Measurements from ENCODE around the gene NDUFB7. TPM values are rescaled to one million over a fixed set of nuclear protein-coding genes. Genes with fewer than 3 reads are reported as not detected.
"Not testable (repeated sequence)": the region's sequence is repeated elsewhere in the genome, so short reads cannot be mapped to it uniquely, and the experiment has no call there.

The NDUFB7 gene
- total RNA-seq, 1 experiment from 2014 or later, result 343 TPM

- Histone ChIP-seq H3K36me3 (replicated peaks; ENCODE audit: control insufficient read depth, insufficient read depth, low read length) (no peaks in the 10 kb centered on the region), H3K27me3 (ENCODE audit: control insufficient read depth, insufficient read depth, low read length) (no peaks in the 10 kb centered on the region), H3K4me3 (ENCODE audit: insufficient read depth, low read depth, low read length) (no peak overlapping the region)
- peak; percentile 41 for DNase-seq
Measured at GRCh38 chr19:14553042-14553938, 18.6 kb downstream of the NDUFB7 start.

GRCh38 chr19:14552006-14552360 is 19.9 kb downstream of the NDUFB7 start:
- not testable (repeated sequence) for H3K36me3 ChIP-seq (replicated peaks; ENCODE audit: control insufficient read depth, insufficient read depth, low read length); DNase-seq; H3K27me3 ChIP-seq (ENCODE audit: control insufficient read depth, insufficient read depth, low read length); H3K4me3 ChIP-seq (ENCODE audit: insufficient read depth, low read depth, low read length)

DNA sequence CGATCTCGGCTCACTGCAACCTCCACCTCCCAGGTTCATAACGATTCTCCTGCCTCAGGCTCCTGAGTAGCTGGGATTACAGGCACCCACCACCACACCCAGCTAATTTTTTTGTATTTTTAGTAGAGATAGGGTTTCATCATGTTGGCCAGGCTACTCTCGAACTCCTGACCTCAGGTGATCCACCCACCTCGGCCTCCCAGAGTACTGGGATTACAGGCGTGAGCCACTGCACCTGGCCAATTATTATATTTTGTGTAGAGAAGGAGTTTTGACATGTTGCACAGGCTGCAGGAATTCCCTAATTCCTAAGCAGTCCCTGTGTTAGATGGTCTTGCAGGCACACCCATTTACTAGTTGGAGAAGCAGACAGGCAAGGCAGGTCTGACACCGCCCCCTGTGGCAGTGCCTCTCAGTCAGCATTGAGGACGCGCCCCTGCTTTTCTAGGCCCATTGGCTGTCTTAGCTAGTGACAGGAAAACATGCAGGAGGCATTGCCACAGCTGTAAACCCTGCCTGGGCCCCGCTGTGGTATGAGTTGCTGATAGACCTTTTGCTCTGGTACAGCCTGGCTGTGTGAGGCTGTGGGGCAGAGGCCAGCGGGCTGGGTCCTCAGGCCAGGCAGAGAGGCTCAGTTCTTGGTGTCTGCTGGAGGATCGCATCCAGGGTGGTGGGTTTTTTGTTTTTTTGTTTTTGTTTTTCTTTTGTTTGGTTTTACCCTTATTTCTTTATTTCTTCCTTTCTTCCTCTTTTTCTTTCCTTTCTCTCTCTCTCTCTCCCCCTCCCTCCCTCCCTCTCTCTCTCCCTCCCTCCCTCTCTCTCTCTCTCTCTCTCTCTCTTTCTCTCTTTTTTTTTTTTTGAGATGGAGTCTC is 20.5 kb downstream of the NDUFB7 start:
- H3K36me3 ChIP-seq (replicated peaks; ENCODE audit: control insufficient read depth, insufficient read depth, low read length); H3K4me3 ChIP-seq (ENCODE audit: insufficient read depth, low read depth, low read length); H3K27me3 ChIP-seq (ENCODE audit: control insufficient read depth, insufficient read depth, low read length): not testable (repeated sequence)
- peak; percentile 88 for DNase-seq

DNA sequence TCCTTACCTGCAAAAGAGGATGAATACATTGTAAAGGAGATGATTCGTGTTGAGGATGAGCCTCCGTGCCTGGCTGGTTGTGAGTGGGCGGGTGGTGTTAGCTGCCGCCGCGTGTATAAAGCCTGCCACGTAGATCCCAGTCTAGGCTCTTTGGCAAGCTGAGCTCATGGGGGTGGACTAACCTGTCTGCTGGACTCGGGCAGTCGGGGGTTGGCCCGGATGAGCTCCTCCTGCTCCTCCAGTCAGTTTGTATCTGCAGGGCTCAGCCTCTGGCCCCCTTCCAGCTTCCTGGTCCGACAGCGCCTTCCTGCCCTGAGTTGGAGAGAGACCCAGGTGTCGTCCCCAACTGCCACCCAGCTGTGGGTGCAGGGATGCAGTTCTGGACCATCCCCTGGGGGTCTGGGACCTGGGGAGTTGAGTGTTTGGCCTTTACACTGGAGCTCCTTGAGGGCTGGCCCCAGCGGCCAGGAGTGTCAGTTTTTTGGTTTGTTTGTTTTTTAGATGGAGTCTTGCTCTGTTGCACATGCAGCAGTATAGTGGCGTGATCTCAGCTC is 21.6 kb downstream of the NDUFB7 start:
- Histone ChIP-seq H3K27me3 (ENCODE audit: control insufficient read depth, insufficient read depth, low read length) (no peaks in the 10 kb centered on the region), H3K36me3 (replicated peaks; ENCODE audit: control insufficient read depth, insufficient read depth, low read length) (no peaks in the 10 kb centered on the region; the same call in 1 of the 2 replicates), H3K4me3 (ENCODE audit: insufficient read depth, low read depth, low read length) (no peak overlapping the region)
- peak; percentile 29 for DNase-seq

GRCh38 chr19:14545716-14546082 is 26.2 kb downstream of the NDUFB7 start:
- H3K36me3 ChIP-seq (replicated peaks; ENCODE audit: control insufficient read depth, insufficient read depth, low read length), result no peaks in the 10 kb centered on the region; the same call in 1 of the 2 replicates
- DNase-seq, result no peak
- H3K27me3 ChIP-seq (ENCODE audit: control insufficient read depth, insufficient read depth, low read length), result no peaks in the 10 kb centered on the region
- H3K4me3 ChIP-seq (ENCODE audit: insufficient read depth, low read depth, low read length), result no peak overlapping the region

- Histone ChIP-seq H3K36me3 (replicated peaks; ENCODE audit: control insufficient read depth, insufficient read depth, low read length) (no peaks in the 10 kb centered on the region; the same call in 1 of the 2 replicates), H3K4me3 (ENCODE audit: insufficient read depth, low read depth, low read length) (no peak overlapping the region), H3K27me3 (ENCODE audit: control insufficient read depth, insufficient read depth, low read length) (no peaks in the 10 kb centered on the region)
- DNase-seq, result peak; percentile 22
Measured at GRCh38 chr19:14544977-14545715, 26.7 kb downstream of the NDUFB7 start.

DNA sequence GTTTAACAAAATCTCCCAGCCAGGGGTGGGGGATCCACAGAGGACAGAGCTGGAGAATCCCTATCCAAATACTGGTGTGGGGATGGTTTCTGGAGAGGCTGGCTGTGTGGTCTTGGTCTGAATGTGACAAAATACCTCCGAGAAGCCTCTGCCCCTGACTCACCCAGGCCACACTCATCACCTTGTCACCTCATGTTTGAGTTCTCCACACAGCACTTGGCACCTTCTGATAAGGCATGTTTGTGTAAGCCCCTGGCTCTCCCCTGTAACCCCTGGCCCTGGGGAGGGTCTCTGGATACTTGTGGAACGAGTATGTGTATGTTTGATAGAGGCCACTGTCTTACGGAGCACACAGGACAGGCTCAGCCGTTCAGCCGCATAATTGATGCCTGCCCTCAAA is 27.8 kb downstream of the NDUFB7 start:
- no peaks in the 10 kb centered on the region for H3K27me3 ChIP-seq (ENCODE audit: control insufficient read depth, insufficient read depth, low read length)
- H3K4me3 ChIP-seq (ENCODE audit: insufficient read depth, low read depth, low read length), result no peak overlapping the region
- H3K36me3 ChIP-seq (replicated peaks; ENCODE audit: control insufficient read depth, insufficient read depth, low read length), result peaks cover 2% of the 10 kb centered on the region
- no peak for DNase-seq

DNA sequence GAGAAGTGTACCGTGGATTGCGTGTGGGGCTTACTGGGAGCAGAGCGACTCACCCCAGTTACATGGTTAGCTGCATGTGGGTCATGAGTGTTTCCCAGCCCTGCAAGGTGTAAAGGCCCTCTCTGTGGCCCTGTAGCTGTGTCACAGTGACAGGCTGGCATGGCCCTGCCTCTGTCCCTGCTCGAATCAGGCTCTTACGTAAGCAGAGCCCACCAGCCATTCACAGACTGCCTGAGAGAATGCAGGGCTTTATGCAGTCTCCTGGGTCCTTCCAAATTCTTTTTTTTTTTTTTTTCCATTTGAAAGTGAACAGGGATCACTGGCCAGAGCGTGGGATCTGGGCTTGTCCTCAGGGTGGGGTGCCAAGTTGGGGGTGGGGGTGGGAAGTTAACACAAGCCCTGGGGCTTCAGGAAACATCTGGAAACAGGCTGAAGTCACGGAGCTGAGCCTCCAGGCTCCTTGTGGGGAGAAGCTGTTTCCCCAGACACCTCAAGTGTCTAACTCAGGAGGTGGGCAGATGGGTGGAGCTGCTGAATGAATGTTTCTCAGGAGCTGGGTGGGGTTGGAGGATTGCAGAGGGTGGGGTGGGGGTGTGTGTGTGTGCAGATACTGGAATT is 29.0 kb downstream of the NDUFB7 start:
- peak; percentile 42 for DNase-seq
- Histone ChIP-seq H3K27me3 (ENCODE audit: control insufficient read depth, insufficient read depth, low read length) (no peaks in the 10 kb centered on the region), H3K36me3 (replicated peaks; ENCODE audit: control insufficient read depth, insufficient read depth, low read length) (peaks cover 2% of the 10 kb centered on the region), H3K4me3 (ENCODE audit: insufficient read depth, low read depth, low read length) (no peak overlapping the region)

DNA sequence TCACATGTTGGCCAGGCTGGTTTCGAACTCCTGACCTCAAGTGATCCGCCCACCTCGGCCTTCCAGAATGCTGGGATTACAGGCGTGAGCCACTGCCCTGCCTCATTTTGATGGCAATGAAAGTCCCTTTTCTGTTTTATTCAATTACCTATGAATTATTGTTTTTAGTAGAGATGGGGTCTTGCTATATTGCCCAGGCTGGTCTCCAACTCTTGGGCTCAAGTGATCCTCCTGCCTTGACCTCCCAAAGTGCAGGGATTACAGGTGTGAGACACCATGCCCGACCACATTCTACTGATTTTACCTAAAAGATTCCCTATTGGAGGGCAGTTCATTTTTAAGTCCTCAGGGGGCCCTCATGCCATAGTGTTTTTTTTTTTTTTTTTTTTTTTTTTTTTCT is 29.9 kb downstream of the NDUFB7 start:
- not testable (repeated sequence) for DNase-seq; H3K27me3 ChIP-seq (ENCODE audit: control insufficient read depth, insufficient read depth, low read length); H3K36me3 ChIP-seq (replicated peaks; ENCODE audit: control insufficient read depth, insufficient read depth, low read length); H3K4me3 ChIP-seq (ENCODE audit: insufficient read depth, low read depth, low read length)

- H3K4me3 ChIP-seq (ENCODE audit: insufficient read depth, low read depth, low read length), result no peak overlapping the region
- no peaks in the 10 kb centered on the region for H3K27me3 ChIP-seq (ENCODE audit: control insufficient read depth, insufficient read depth, low read length)
- H3K36me3 ChIP-seq (replicated peaks; ENCODE audit: control insufficient read depth, insufficient read depth, low read length), result peaks cover 2% of the 10 kb centered on the region
- DNase-seq, result no peak
Measured at GRCh38 chr19:14540741-14541525, 30.9 kb downstream of the NDUFB7 start.

GRCh38 chr19:14536926-14537692 is 34.8 kb downstream of the NDUFB7 start:
- Histone ChIP-seq H3K27me3 (ENCODE audit: control insufficient read depth, insufficient read depth, low read length) (no peaks in the 10 kb centered on the region), H3K36me3 (replicated peaks; ENCODE audit: control insufficient read depth, insufficient read depth, low read length) (peaks cover 3% of the 10 kb centered on the region; the same call in 1 of the 2 replicates), H3K4me3 (ENCODE audit: insufficient read depth, low read depth, low read length) (peak overlapping the region; percentile 16; the same call in 1 of the 2 replicates)
- DNase-seq, result peak; percentile 99

DNA sequence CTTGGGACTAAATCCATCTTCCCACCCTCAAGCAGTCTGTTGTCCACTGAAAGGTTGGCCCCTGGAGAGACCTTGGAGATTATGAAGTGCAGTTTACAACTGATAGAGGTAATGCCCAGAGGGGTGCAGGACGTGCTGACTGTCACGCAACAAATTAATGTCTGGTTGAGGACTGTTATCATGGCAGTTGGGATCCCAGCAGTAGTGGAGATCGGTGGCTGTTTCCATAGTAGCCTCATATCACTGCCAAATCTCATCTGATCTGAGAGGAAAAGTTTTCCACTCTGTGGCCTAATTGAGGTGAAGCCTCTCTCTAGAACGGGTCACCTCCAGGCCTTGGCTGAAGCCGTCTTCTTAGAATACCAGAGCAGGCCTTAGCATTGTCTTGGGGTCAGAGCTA is 38.4 kb downstream of the NDUFB7 start:
- no peak for DNase-seq
- H3K4me3 ChIP-seq (ENCODE audit: insufficient read depth, low read depth, low read length), result no peak overlapping the region
- peaks cover 2% of the 10 kb centered on the region; the same call in 1 of the 2 replicates for H3K36me3 ChIP-seq (replicated peaks; ENCODE audit: control insufficient read depth, insufficient read depth, low read length)
- no peaks in the 10 kb centered on the region for H3K27me3 ChIP-seq (ENCODE audit: control insufficient read depth, insufficient read depth, low read length)
